Activated CD8-positive, alpha-beta memory T cell treated with anti-CD3 and anti-CD28 coated beads, Interleukin-2, amount 50 U/mL, for 24 hours (primary cell): ENCODE measurements around the gene S100A16.
"Not testable (repeated sequence)": the region's sequence is repeated elsewhere in the genome, so short reads cannot be mapped to it uniquely, and the experiment has no call there.

ENCODE experiments used
- DNase-seq: peaks from one replicate; pipeline ENCODE4 v3.0.0-alpha.2; 2020; ENCODE audit errors: extremely low read depth

The S100A16 gene

GRCh38 chr1:153612755-153613331 is at the start of gene S100A16:
S100A16 (minus strand) TSS chr1:153613137; CDS start chr1:153608151, 4,986 bp downstream.
- DNase-seq: no peak

- DNase-seq: no peak
Observed at GRCh38 chr1:153662269-153662668, 49.3 kb upstream of the S100A16 start.

- DNase-seq: no peak
Observed at GRCh38 chr1:153661111-153661708, 48.3 kb upstream of the S100A16 start.

GRCh38 chr1:153659656-153660055 is 46.7 kb upstream of the S100A16 start:
- DNase-seq: no peak

- DNase-seq: no peak
Observed at GRCh38 chr1:153659175-153659534, 46.2 kb upstream of the S100A16 start.

GRCh38 chr1:153658400-153659174 is 45.6 kb upstream of the S100A16 start, which contains the start of gene SNAPIN:
SNAPIN (plus strand) TSS chr1:153658703; CDS start chr1:153658744, 41 bp downstream.
- peak; percentile 80 for DNase-seq

GRCh38 chr1:153655333-153655732 is 42.4 kb upstream of the S100A16 start:
- DNase-seq: no peak

- no peak for DNase-seq
Observed at GRCh38 chr1:153652805-153653500, 40.0 kb upstream of the S100A16 start.

GRCh38 chr1:153651771-153652170 is 38.8 kb upstream of the S100A16 start:
- DNase-seq: no peak

GRCh38 chr1:153649863-153650235 is 36.9 kb upstream of the S100A16 start:
- DNase-seq: no peak

- DNase-seq: no peak
Observed at GRCh38 chr1:153649137-153649862, 36.4 kb upstream of the S100A16 start.

- DNase-seq: no peak
Observed at GRCh38 chr1:153648000-153648643, 35.2 kb upstream of the S100A16 start.

GRCh38 chr1:153647346-153647714 is 34.4 kb upstream of the S100A16 start:
- no peak for DNase-seq

GRCh38 chr1:153646672-153647345 is 33.9 kb upstream of the S100A16 start:
- no peak for DNase-seq

GRCh38 chr1:153643816-153644215 is 30.9 kb upstream of the S100A16 start:
- no peak for DNase-seq

- no peak for DNase-seq
Observed at GRCh38 chr1:153643100-153643499, 30.2 kb upstream of the S100A16 start.

GRCh38 chr1:153642161-153642560 is 29.2 kb upstream of the S100A16 start:
- no peak for DNase-seq

GRCh38 chr1:153640861-153641260 is 27.9 kb upstream of the S100A16 start:
- DNase-seq: no peak

- DNase-seq: not testable (repeated sequence)
Observed at GRCh38 chr1:153640213-153640612, 27.3 kb upstream of the S100A16 start.

- DNase-seq: no peak
Observed at GRCh38 chr1:153639280-153639679, 26.3 kb upstream of the S100A16 start.

GRCh38 chr1:153638261-153638660 is 25.3 kb upstream of the S100A16 start:
- no peak for DNase-seq
